GM12878 (cell line): ENCODE data around the gene GID8. TPM values are rescaled to one million over a fixed set of nuclear protein-coding genes. Genes with fewer than 3 reads are reported as not detected.

Experiments used
- ATAC-seq: fragments of 200-7000 bp; cut with Tn5 transposase; 3 replicates; pipeline ENCODE4 v1.9.1; 2020; ENCODE audit warnings: mild to moderate bottlenecking, moderate library complexity
- BruUV-seq: library from RNA; stranded (reverse); fragments of 400-500 nt; replicated peaks from 2 replicates; lab custom pipeline; 2021; lab: Mats Ljungman, UMichigan
- CTCF ChIA-PET: fragments of 300-600 bp; sonication (Branson Sonifier 250); formaldehyde crosslinking; extraction: SDS; loops from one replicate; lab custom pipeline; 2021; ENCODE audit warnings: inconsistent platforms; lab: Yijun Ruan, JAX
- POLR2A ChIA-PET: fragments of 350-600 bp; formaldehyde crosslinking; extraction: SDS; loops from one replicate; lab custom pipeline; 2021; ENCODE audit warnings: inconsistent platforms; lab: Charles Lee
- RAD21 ChIA-PET: fragments of 300-600 bp; sonication (Branson Sonifier 250); formaldehyde crosslinking; loops from one replicate; lab custom pipeline; 2023; ENCODE audit warnings: antibody characterized with exemption; ENCODE audit not compliant: unreplicated experiment; lab: Charles Lee
- SMC1A ChIA-PET: fragments of 300-600 bp; sonication (Branson Sonifier 250); formaldehyde crosslinking; loops from one replicate; lab custom pipeline; 2023; ENCODE audit not compliant: unreplicated experiment, uncharacterized antibody; lab: Charles Lee
- DNase-seq: peaks from one replicate; pipeline ENCODE4 v3.0.0-alpha.2; 2011; ENCODE audit warnings: low read depth, low spot score
- FAIRE-seq: peaks from 3 replicates; lab custom pipeline; 2011; peaks lifted over from hg19 to GRCh38; lab: Jason Lieb, UNC
- H2AFZ ChIP-seq: 2 replicates; pipeline ENCODE4 v1.6.0; 2011; ENCODE audit warnings: low read depth, low read length, control low read depth; ENCODE audit not compliant: control insufficient read depth
- H3K27ac ChIP-seq: 2 replicates; pipeline ENCODE4 v1.5.1; 2011; ENCODE audit warnings: control low read depth; ENCODE audit not compliant: control insufficient read depth, insufficient read depth
- H3K27me3 ChIP-seq, 2 experiments: replicated peaks in 1 of 2; 2 replicates each; pipeline versions ENCODE4 v1.6.0 to v1.6.1; 2011; ENCODE audit warnings: low read length in 1 of 2; ENCODE audit not compliant: control insufficient read depth in 2 of 2, insufficient read depth in 2 of 2
- H3K36me3 ChIP-seq, 2 experiments: 2 replicates each; pipeline ENCODE4 v1.5.1; 2011; ENCODE audit warnings: low read length in 1 of 2; ENCODE audit not compliant: control insufficient read depth in 2 of 2, insufficient read depth in 2 of 2
- H3K4me1 ChIP-seq: 2 replicates; pipeline ENCODE4 v1.6.1; 2011; ENCODE audit warnings: mild to moderate bottlenecking, low read length, moderate library complexity, mixed read lengths; ENCODE audit not compliant: control insufficient read depth, insufficient read depth
- H3K4me2 ChIP-seq: 2 replicates; pipeline ENCODE4 v1.6.0; 2011; ENCODE audit warnings: control low read depth; ENCODE audit not compliant: control insufficient read depth, insufficient read depth
- H3K4me3 ChIP-seq: fragments of 200-600 bp; sonication (generic); 2 replicates; pipeline ENCODE4 v1.5.1; 2016
- H3K79me2 ChIP-seq: 2 replicates; pipeline ENCODE4 v1.6.0; 2011; ENCODE audit warnings: low read length; ENCODE audit not compliant: control insufficient read depth, insufficient read depth
- H3K9ac ChIP-seq: 2 replicates; pipeline ENCODE4 v1.8.0; 2011; ENCODE audit warnings: low read length, control low read depth, mixed read lengths; ENCODE audit not compliant: control insufficient read depth, insufficient read depth
- H3K9me3 ChIP-seq: replicated peaks from 3 replicates; pipeline ENCODE4 v1.5.1; 2011; ENCODE audit warnings: mild to moderate bottlenecking, low read length; ENCODE audit not compliant: control insufficient read depth, insufficient read depth
- H4K20me1 ChIP-seq: 2 replicates; pipeline ENCODE4 v1.6.0; 2011; ENCODE audit not compliant: control insufficient read depth, insufficient read depth
- FOS ChIP-seq: IDR thresholded peaks from 3 replicates; pipeline ENCODE4 v1.6.1; 2011; ENCODE audit warnings: borderline replicate concordance; ENCODE audit not compliant: insufficient read length; ENCODE audit errors: extremely low read depth
- IRF4 ChIP-seq: IDR thresholded peaks from 2 replicates; pipeline ENCODE4 v1.6.1; 2011; ENCODE audit warnings: low read depth, low read length
- POLR2AphosphoS2 ChIP-seq: IDR thresholded peaks from 2 replicates; pipeline ENCODE4 v1.6.1; 2011; ENCODE audit warnings: low read depth, mild to moderate bottlenecking, low read length, improper control_type of control experiment, moderate library complexity
- RUNX3 ChIP-seq: IDR thresholded peaks from 2 replicates; pipeline ENCODE4 v1.6.1; 2012; ENCODE audit warnings: low read length, inconsistent platforms
- SUZ12 ChIP-seq: fragments of 200-600 bp; sonication (generic); IDR thresholded peaks from one replicate; pipeline ENCODE4 v1.6.1; 2018; ENCODE audit warnings: antibody characterized with exemption, mild to moderate bottlenecking; ENCODE audit not compliant: unreplicated experiment
- ZBTB4 ChIP-seq: fragments of 450-650 bp; formaldehyde crosslinking; IDR thresholded peaks from 2 replicates; pipeline ENCODE4 v1.4.0; 2022; ENCODE audit warnings: mild to moderate bottlenecking, moderate library complexity
- WGBS: methylation state at CpG from one replicate; pipeline ENCODE4 v1.1.6; 2016; ENCODE audit warnings: low lambda C conversion rate; ENCODE audit not compliant: insufficient replicate concordance, insufficient coverage; ENCODE audit errors: missing lambda C conversion rate; 5-methylcytosine and 5-hydroxymethylcytosine counted together
- in situ Hi-C: fragments of 300-500 bp; cut with MboI; formaldehyde crosslinking; loops from 9 replicates; pipeline ENCODE4 v1.14.3; 2018; ENCODE audit warnings: mixed read lengths
- intact Hi-C: fragments of 100-400 bp; cut with micrococcal nuclease; formaldehyde crosslinking; loops from one replicate; pipeline ENCODE4 v1.14.2; 2022; ENCODE audit not compliant: unreplicated experiment
- polyA plus RNA-seq, 11 experiments: library from polyadenylated mRNA; depleted of rRNA in 4 of 11; unstranded in 6 of 11; stranded (reverse) in 5 of 11; fragments of >200 nt; fragmentation: Nextera tagmentation in 4 of 11; fragmentation: Illumina TruSeq in 1 of 11; extraction: Ambion mirVana in 4 of 11; extraction: Trizol in 1 of 11; gene quantifications; 1 replicate in 1 of 11; 2 replicates in 10 of 11; pipeline versions ENCODE4 v1.2.1 to v1.2.3, GENCODE V29; 2011 to 2016; ENCODE audit warnings: inconsistent platforms in 2 of 11, missing spikeins in 2 of 11, low read depth in 1 of 11
- total RNA-seq, 4 experiments: library from RNA; depleted of rRNA in 3 of 4; stranded (reverse); fragments of >200 nt in 3 of 4; fragmentation: Illumina TruSeq in 1 of 4; extraction: Trizol in 1 of 4; gene quantifications; 2 replicates each; pipeline versions ENCODE4 v1.2.1 to v1.2.3, GENCODE V29; 2013 to 2021
- TF ChIP-seq, protein P1 (sequence below): IDR thresholded peaks from 2 replicates; pipeline ENCODE4 v1.6.1; 2012; ENCODE audit warnings: mild to moderate bottlenecking, low read depth, low read length
- TF ChIP-seq, protein P2 (sequence below): fragments of 450-650 bp; IDR thresholded peaks from 2 replicates; pipeline ENCODE4 v1.6.1; 2017; ENCODE audit warnings: mild to moderate bottlenecking, moderate library complexity

GID8 gene
- total and polyA plus RNA-seq, 10 of the 15 experiments (the other 5 are each of a cell fraction or from before 2014, with no cell fraction given), result 12.0 to 33.8 (median 22.2) TPM

GRCh38 chr20:62969939-62970306 lies 32.0 kb downstream of the GID8 start:
- Histone ChIP-seq H2AFZ (no peak overlapping the region), H3K4me2 (no peak overlapping the region), H3K79me2 (no peaks in the 10 kb centered on the region), H3K4me1 (peaks cover 7% of the 10 kb centered on the region), H3K9me3 (no peaks in the 10 kb centered on the region), H3K27me3 (peaks cover 0 to 6% of the 10 kb centered on the region in 2 experiments; a peak in 2 of 4 replicates), H3K27ac (no peak overlapping the region), H3K4me3 (no peak overlapping the region), H4K20me1 (no peaks in the 10 kb centered on the region), H3K36me3 (no peaks in the 10 kb centered on the region; a peak in 3 of 4 replicates), H3K9ac (no peak overlapping the region)
- SMC1A ChIA-PET, result interaction anchor here (1.0 to 1.7 kb wide), 3 partner anchors 39 to 68 kb away, joined by 4 to 11 read pairs (median 7); no protein-coding TSS in a partner anchor
- CTCF ChIA-PET, result interaction anchor here (0.8 to 2.0 kb wide), 4 partner anchors 15 to 210 kb away, joined by 3 to 8 read pairs (median 5); no protein-coding TSS in a partner anchor
- POLR2A ChIA-PET, result interaction anchor here (1.0 to 2.7 kb wide), 2 partner anchors 16 to 43 kb away, joined by 3 to 7 read pairs; no protein-coding TSS in a partner anchor
- no peak for ATAC-seq
- in situ Hi-C loops, result no loop called here
- RAD21 ChIA-PET, result interaction anchor here (1.6 to 1.8 kb wide), 2 partner anchors 39 to 41 kb away, joined by 4 to 16 read pairs; no protein-coding TSS in a partner anchor
- no peak for FAIRE-seq
- no peak for DNase-seq
- intact Hi-C loops, result no loop called here
- 65% methylated on average over 8 of the region's 8 CpGs for WGBS
- no TSS peak for BruUV-seq
- TF ChIP-seq, protein P1, sequence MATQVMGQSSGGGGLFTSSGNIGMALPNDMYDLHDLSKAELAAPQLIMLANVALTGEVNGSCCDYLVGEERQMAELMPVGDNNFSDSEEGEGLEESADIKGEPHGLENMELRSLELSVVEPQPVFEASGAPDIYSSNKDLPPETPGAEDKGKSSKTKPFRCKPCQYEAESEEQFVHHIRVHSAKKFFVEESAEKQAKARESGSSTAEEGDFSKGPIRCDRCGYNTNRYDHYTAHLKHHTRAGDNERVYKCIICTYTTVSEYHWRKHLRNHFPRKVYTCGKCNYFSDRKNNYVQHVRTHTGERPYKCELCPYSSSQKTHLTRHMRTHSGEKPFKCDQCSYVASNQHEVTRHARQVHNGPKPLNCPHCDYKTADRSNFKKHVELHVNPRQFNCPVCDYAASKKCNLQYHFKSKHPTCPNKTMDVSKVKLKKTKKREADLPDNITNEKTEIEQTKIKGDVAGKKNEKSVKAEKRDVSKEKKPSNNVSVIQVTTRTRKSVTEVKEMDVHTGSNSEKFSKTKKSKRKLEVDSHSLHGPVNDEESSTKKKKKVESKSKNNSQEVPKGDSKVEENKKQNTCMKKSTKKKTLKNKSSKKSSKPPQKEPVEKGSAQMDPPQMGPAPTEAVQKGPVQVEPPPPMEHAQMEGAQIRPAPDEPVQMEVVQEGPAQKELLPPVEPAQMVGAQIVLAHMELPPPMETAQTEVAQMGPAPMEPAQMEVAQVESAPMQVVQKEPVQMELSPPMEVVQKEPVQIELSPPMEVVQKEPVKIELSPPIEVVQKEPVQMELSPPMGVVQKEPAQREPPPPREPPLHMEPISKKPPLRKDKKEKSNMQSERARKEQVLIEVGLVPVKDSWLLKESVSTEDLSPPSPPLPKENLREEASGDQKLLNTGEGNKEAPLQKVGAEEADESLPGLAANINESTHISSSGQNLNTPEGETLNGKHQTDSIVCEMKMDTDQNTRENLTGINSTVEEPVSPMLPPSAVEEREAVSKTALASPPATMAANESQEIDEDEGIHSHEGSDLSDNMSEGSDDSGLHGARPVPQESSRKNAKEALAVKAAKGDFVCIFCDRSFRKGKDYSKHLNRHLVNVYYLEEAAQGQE, result no peak
- no peak for TF ChIP-seq ZBTB4
- TF ChIP-seq, protein P2, sequence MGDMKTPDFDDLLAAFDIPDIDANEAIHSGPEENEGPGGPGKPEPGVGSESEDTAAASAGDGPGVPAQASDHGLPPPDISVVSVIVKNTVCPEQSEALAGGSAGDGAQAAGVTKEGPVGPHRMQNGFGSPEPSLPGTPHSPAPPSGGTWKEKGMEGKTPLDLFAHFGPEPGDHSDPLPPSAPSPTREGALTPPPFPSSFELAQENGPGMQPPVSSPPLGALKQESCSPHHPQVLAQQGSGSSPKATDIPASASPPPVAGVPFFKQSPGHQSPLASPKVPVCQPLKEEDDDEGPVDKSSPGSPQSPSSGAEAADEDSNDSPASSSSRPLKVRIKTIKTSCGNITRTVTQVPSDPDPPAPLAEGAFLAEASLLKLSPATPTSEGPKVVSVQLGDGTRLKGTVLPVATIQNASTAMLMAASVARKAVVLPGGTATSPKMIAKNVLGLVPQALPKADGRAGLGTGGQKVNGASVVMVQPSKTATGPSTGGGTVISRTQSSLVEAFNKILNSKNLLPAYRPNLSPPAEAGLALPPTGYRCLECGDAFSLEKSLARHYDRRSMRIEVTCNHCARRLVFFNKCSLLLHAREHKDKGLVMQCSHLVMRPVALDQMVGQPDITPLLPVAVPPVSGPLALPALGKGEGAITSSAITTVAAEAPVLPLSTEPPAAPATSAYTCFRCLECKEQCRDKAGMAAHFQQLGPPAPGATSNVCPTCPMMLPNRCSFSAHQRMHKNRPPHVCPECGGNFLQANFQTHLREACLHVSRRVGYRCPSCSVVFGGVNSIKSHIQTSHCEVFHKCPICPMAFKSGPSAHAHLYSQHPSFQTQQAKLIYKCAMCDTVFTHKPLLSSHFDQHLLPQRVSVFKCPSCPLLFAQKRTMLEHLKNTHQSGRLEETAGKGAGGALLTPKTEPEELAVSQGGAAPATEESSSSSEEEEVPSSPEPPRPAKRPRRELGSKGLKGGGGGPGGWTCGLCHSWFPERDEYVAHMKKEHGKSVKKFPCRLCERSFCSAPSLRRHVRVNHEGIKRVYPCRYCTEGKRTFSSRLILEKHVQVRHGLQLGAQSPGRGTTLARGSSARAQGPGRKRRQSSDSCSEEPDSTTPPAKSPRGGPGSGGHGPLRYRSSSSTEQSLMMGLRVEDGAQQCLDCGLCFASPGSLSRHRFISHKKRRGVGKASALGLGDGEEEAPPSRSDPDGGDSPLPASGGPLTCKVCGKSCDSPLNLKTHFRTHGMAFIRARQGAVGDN, result no peak
- no peak for TF ChIP-seq POLR2AphosphoS2
- TF ChIP-seq SUZ12, result no peak
- TF ChIP-seq RUNX3, result no peak
- no peak for TF ChIP-seq IRF4
- no peak for TF ChIP-seq FOS
